Kidney (tissue), 14 donors: ENCODE measurements around the gene SKOR1. TPM values are rescaled to one million over a fixed set of nuclear protein-coding genes. Genes with fewer than 3 reads are reported as not detected.

Experiments
- DNase-seq, 5 donors: peaks; one replicate each; pipeline ENCODE4 v3.0.0-alpha.2; 2013 to 2020
- FAIRE-seq: peaks from 2 replicates; lab custom pipeline; 2012; peaks lifted over from hg19 to GRCh38; lab: Jason Lieb, UNC
- H3K27ac ChIP-seq, 2 donors: one replicate each; pipeline ENCODE4 v1.7.0; 2013; ENCODE audit warnings: low read depth in 2 of 2, low read length in 2 of 2, inconsistent platforms in 1 of 2
- H3K27me3 ChIP-seq: one replicate; pipeline ENCODE4 v1.7.1; 2013; ENCODE audit warnings: low read length, inconsistent platforms; ENCODE audit not compliant: control insufficient read depth, insufficient read depth
- H3K36me3 ChIP-seq, 3 donors: one replicate each; pipeline versions ENCODE4 v1.7.0 to v1.7.1; 2013; ENCODE audit warnings: low read length in 3 of 3, control low read depth in 1 of 3, inconsistent platforms in 1 of 3; ENCODE audit not compliant: insufficient read depth in 3 of 3, control insufficient read depth in 2 of 3
- H3K4me1 ChIP-seq, 3 donors: one replicate each; pipeline versions ENCODE4 v1.7.0 to v1.7.1; 2013; ENCODE audit warnings: low read length in 3 of 3, inconsistent platforms in 1 of 3, low read depth in 1 of 3; ENCODE audit not compliant: control insufficient read depth in 2 of 3, insufficient read depth in 2 of 3
- H3K4me3 ChIP-seq, 3 donors: one replicate each; pipeline versions ENCODE4 v1.7.0 to v1.8.1; 2013; ENCODE audit warnings: low read length in 3 of 3, control low read depth in 1 of 3, inconsistent platforms in 1 of 3
- H3K9ac ChIP-seq, 3 donors: one replicate each; pipeline versions ENCODE4 v1.7.0 to v1.7.1; 2013; ENCODE audit warnings: low read length in 3 of 3, control low read depth in 1 of 3, inconsistent platforms in 1 of 3
- H3K9me3 ChIP-seq, 3 donors: one replicate each; pipeline versions ENCODE4 v1.7.0 to v1.7.1; 2013; ENCODE audit warnings: low read length in 3 of 3, control low read depth in 1 of 3, inconsistent platforms in 1 of 3; ENCODE audit not compliant: control insufficient read depth in 2 of 3, insufficient read depth in 1 of 3
- intact Hi-C: fragments of 100-400 bp; cut with DNase I; formaldehyde crosslinking; loops from one replicate; pipeline ENCODE4 v1.11.1; 2022
- polyA plus RNA-seq: library from polyadenylated mRNA; stranded (reverse); fragments of 350-450 nt; fragmentation: Illumina TruSeq; extraction: RNeasy Lipid Tissue Mini Kit (QIAGEN cat#74804); gene quantifications from one replicate; pipeline ENCODE4 v1.2.3, GENCODE V29; 2014; ENCODE audit warnings: low read depth, low replicate concordance; ENCODE audit not compliant: insufficient read depth
- total RNA-seq: library from RNA; stranded (reverse); fragmentation: NEBNext Ultra II Directional; extraction: Animal tissue kit (Norgen Biotek cat#: 25700); gene quantifications from one replicate; pipeline ENCODE4 v1.2.1, GENCODE V29; 2021
- TF ChIP-seq, protein P1 (sequence below): IDR thresholded peaks from 3 replicates; pipeline ENCODE4 v1.5.1; 2012; ENCODE audit warnings: mild to moderate bottlenecking, moderate library complexity, borderline replicate concordance; ENCODE audit not compliant: insufficient read depth; ENCODE audit errors: extremely low read depth
- donor health status: control.
- donor health status: control.
- donor health status: control.
- donor health status: control.
- donor health status: control.
- donor health status: DM: yes; HTN: yes; CAD: no.
- donor health status: Normal renal cell carcinoma (clear cell type).

SKOR1 gene
- total and polyA plus RNA-seq, 2 donors from 2014 or later, result 0.22 to 0.57 TPM

DNA sequence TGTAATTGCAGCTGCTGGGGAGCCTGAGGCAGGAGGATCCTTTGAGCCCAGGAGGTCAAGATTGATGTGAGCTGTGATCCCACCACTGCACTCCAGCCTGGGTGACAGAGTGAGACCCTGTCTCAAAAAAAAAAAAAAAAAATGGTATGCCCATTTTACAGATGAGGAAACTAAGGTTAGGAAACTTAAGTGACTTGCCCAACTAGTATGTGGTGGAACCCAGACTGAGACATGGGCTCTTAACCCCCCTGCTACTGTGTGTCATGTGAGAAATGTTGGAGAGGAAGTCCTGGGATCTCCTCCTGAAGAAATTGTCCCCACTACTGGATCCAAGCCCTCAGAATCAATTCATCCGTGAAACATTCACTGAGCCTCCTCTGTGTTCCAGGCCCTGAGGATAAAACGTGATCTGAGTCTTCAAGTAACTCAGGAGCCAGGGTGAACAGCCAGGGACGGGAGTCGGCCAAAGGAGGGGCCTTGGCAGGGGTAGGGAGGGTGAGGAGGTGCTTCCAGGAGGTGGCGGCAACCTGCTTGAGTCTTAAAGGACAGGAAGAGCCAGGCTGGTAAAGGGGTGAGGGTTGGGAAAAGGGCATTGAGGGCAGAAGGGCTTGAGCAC is 34.1 kb downstream of the SKOR1 start:
- TF ChIP-seq, protein P1, sequence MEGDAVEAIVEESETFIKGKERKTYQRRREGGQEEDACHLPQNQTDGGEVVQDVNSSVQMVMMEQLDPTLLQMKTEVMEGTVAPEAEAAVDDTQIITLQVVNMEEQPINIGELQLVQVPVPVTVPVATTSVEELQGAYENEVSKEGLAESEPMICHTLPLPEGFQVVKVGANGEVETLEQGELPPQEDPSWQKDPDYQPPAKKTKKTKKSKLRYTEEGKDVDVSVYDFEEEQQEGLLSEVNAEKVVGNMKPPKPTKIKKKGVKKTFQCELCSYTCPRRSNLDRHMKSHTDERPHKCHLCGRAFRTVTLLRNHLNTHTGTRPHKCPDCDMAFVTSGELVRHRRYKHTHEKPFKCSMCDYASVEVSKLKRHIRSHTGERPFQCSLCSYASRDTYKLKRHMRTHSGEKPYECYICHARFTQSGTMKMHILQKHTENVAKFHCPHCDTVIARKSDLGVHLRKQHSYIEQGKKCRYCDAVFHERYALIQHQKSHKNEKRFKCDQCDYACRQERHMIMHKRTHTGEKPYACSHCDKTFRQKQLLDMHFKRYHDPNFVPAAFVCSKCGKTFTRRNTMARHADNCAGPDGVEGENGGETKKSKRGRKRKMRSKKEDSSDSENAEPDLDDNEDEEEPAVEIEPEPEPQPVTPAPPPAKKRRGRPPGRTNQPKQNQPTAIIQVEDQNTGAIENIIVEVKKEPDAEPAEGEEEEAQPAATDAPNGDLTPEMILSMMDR, result no peak
- no peaks in the 10 kb centered on the region for H3K9me3 ChIP-seq
- H3K4me3 ChIP-seq, result no peak overlapping the region
- H3K27me3 ChIP-seq, result no peaks in the 10 kb centered on the region
- FAIRE-seq, result no peak
- DNase-seq, result peak in 2 of 5 donors; percentile 41 to 53
- H3K27ac ChIP-seq, result no peak overlapping the region
- H3K9ac ChIP-seq, result no peak overlapping the region
- H3K36me3 ChIP-seq, result no peaks in the 10 kb centered on the region
- intact Hi-C loops, result no loop called here
- peaks cover 0 to 8% (median 3%) of the 10 kb centered on the region in 3 donors for H3K4me1 ChIP-seq

DNA sequence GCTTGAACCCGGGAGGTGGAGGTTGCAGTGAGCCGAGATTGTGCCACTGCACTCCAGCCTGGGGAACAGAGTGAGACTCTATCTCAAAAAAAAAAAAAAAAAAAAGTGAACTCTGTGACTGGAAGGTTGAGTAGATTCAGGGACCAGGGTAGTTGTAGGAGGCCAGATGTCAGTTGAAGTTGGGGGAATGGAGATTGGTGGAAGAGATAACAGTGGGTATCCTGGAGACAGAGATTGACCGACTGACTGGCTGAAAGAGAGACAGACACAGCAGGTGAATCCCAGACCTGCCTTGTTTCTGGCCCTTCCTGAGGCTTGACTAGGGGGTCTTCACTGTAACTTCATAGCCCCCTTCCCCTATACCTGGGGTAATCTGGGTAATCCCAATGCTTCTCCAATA is 36.7 kb downstream of the SKOR1 start:
- Histone ChIP-seq H3K36me3 (no peaks in the 10 kb centered on the region), H3K4me3 (no peak overlapping the region), H3K4me1 (peaks cover 0 to 6% (median 0%) of the 10 kb centered on the region in 3 donors), H3K27me3 (no peaks in the 10 kb centered on the region), H3K9ac (no peak overlapping the region), H3K27ac (no peak overlapping the region), H3K9me3 (no peaks in the 10 kb centered on the region)
- DNase-seq (no peak), FAIRE-seq (no peak)
- intact Hi-C loops, result loop anchor here (10.0 kb wide), 1 partner anchor 293 kb away; no protein-coding TSS in a partner anchor
- TF ChIP-seq, protein P1, result no peak

DNA sequence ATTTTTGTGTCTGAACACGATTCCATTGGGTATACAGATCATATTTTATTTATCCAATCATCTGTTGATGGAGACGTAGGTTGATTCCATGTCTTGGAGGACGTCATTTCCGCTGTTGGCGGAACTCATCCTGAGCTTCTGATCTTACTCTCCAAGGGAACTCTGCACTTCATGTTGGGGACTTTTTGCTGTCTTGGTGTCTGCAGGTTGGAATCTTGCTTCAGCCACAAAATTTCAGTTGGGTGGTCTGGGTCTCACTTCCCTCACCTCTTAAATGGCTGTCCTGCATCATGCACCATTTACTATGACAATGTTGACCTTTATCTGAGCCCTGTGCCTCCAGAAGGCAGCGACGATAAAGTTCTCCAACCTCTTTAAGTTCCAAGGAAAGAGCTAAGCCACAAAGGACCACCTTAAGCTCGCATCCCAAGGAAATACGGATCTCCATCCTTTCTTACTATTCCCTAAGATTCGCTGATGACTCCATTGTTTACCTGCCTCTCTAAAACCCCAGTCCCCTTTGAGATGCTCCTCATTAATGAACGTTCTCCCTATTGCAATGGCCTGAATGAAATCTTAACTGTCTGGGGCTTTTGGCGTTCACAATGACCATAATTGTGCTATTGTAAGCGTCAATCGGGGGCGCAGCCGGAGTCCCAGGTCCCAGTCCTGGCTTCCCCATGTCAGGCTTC is 37.6 kb downstream of the SKOR1 start:
- TF ChIP-seq, protein P1, result no peak
- no peak for DNase-seq
- Histone ChIP-seq H3K27ac (no peak overlapping the region), H3K27me3 (no peaks in the 10 kb centered on the region), H3K9ac (peak overlapping the region in 1 of 3 donors; percentile 53), H3K4me3 (peak overlapping the region in 1 of 3 donors; percentile 66), H3K36me3 (no peaks in the 10 kb centered on the region), H3K9me3 (no peaks in the 10 kb centered on the region), H3K4me1 (peaks cover 0 to 6% (median 0%) of the 10 kb centered on the region in 3 donors)
- no peak for FAIRE-seq
- intact Hi-C loops, result loop anchor here (10.0 kb wide), 1 partner anchor 292 kb away; no protein-coding TSS in a partner anchor
